Measurements from ENCODE around the gene NBPF11. TPM values are rescaled to one million over a fixed set of nuclear protein-coding genes. Genes with fewer than 3 reads are reported as not detected.
"Not testable (repeated sequence)": the region's sequence is repeated elsewhere in the genome, so short reads cannot be mapped to it uniquely, and the experiment has no call there.

NBPF11 gene
- total RNA-seq, 1 experiment from 2014 or later = 14.1 TPM

DNA sequence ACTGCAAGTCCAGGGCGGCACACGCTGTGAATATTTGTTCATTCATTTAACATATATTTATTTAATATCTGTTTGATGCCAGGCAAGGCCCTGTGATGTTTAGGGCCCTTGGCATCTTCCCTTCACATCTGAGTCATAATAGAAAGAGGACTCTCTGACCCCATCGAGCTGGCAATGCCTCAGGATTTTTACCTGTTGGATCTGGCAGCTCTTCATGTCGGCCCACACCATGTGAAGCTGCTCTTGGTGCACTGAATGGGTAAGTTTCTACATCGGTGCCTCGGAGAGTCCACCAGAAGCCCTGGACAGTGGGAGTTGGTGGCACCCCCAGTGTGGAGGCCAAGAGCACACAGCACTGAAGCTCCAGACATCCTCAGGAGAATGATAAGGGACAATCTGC lies 8.9 kb downstream of the NBPF11 start:
- H3K9me3 ChIP-seq (ENCODE audit: low read depth, low read length, poor library complexity, severe bottlenecking); H3K27me3 ChIP-seq (replicated peaks; ENCODE audit: insufficient read depth, low read depth, low read length, poor library complexity); BruUV-seq (replicated peaks); H3K27ac ChIP-seq (ENCODE audit: low read depth, low read length, poor library complexity, severe bottlenecking); CTCF ChIA-PET; H3K4me1 ChIP-seq (ENCODE audit: insufficient read depth, low read length, poor library complexity, severe bottlenecking); H3K36me3 ChIP-seq (ENCODE audit: insufficient read depth, low read length, poor library complexity, severe bottlenecking); intact Hi-C loops (cut with micrococcal nuclease; ENCODE audit: unreplicated experiment); H3K4me3 ChIP-seq (ENCODE audit: low read depth, low read length, poor library complexity, severe bottlenecking); POLR2A ChIA-PET (ENCODE audit: low non-redundant PET); DNase-seq (ENCODE audit: low spot score): not testable (repeated sequence)

DNA sequence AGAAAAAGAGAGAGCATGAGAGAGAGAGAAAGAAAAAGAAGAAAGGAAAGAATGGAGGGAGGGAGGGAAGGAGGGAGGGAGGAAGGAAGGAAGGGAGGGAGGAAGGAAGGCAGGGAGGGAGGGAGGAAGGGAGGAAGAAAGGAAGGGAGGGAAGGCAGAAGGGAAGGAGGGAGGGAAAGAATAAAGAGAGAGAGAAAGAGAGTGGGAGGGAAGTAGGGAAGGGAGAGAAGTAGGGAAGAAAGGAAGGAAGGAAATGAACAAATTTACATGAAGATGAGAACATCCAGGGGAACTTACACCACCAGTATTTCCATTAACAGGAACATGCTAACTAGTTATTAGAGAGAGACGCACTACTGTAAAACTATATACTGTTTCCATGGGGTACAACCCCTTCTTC lies 10.1 kb downstream of the NBPF11 start:
- H3K4me3 ChIP-seq (ENCODE audit: low read depth, low read length, poor library complexity, severe bottlenecking); DNase-seq (ENCODE audit: low spot score); H3K36me3 ChIP-seq (ENCODE audit: insufficient read depth, low read length, poor library complexity, severe bottlenecking); H3K27me3 ChIP-seq (replicated peaks; ENCODE audit: insufficient read depth, low read depth, low read length, poor library complexity); H3K4me1 ChIP-seq (ENCODE audit: insufficient read depth, low read length, poor library complexity, severe bottlenecking); H3K9me3 ChIP-seq (ENCODE audit: low read depth, low read length, poor library complexity, severe bottlenecking); CTCF ChIA-PET; intact Hi-C loops (cut with micrococcal nuclease; ENCODE audit: unreplicated experiment); BruUV-seq (replicated peaks); H3K27ac ChIP-seq (ENCODE audit: low read depth, low read length, poor library complexity, severe bottlenecking); POLR2A ChIA-PET (ENCODE audit: low non-redundant PET): not testable (repeated sequence)

DNA sequence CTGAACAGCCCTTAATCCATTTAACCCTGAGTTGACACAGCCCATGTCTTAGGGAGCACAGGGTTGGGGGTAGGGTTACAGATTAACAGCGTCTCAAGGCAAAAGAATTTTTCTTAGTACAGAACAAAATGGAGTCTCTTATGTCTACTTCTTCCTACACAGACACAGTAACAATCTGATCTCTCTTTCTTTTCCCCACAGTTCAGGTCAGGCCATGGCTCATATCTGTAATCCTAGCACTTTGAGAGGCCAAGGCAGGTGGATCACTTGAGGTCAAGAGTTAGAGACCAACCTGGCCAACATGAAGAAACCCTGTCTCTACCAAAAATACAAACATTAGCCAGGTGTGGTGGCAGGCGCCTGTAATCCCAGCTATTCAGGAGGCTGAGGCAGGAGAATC lies 13.5 kb downstream of the NBPF11 start:
- H3K4me1 ChIP-seq (ENCODE audit: insufficient read depth, low read length, poor library complexity, severe bottlenecking); H3K27ac ChIP-seq (ENCODE audit: low read depth, low read length, poor library complexity, severe bottlenecking); DNase-seq (ENCODE audit: low spot score); intact Hi-C loops (cut with micrococcal nuclease; ENCODE audit: unreplicated experiment); H3K36me3 ChIP-seq (ENCODE audit: insufficient read depth, low read length, poor library complexity, severe bottlenecking); POLR2A ChIA-PET (ENCODE audit: low non-redundant PET); BruUV-seq (replicated peaks); H3K9me3 ChIP-seq (ENCODE audit: low read depth, low read length, poor library complexity, severe bottlenecking); CTCF ChIA-PET; H3K4me3 ChIP-seq (ENCODE audit: low read depth, low read length, poor library complexity, severe bottlenecking); H3K27me3 ChIP-seq (replicated peaks; ENCODE audit: insufficient read depth, low read depth, low read length, poor library complexity): not testable (repeated sequence)

DNA sequence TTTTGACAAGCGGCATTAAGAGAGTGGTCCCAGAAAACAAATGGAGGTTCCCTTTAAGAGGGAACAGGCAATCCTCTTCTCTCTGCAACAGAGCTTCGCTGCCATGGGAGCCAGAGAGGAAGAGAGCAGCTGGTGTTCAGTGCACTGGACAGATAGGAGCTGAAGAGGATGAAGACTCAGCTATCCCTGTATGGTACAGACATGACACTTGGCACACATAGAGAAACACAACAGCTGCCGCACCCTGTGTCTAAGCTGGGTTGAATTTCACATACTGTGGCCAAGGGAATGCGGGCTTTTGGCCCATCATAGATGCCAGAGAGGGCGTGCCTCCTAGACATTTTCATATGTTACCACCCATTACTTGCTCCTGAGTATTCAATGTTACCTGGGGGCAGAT lies 29.7 kb downstream of the NBPF11 start:
- CTCF ChIA-PET; H3K27me3 ChIP-seq (replicated peaks; ENCODE audit: insufficient read depth, low read depth, low read length, poor library complexity); H3K36me3 ChIP-seq (ENCODE audit: insufficient read depth, low read length, poor library complexity, severe bottlenecking); BruUV-seq (replicated peaks); intact Hi-C loops (cut with micrococcal nuclease; ENCODE audit: unreplicated experiment); DNase-seq (ENCODE audit: low spot score); H3K27ac ChIP-seq (ENCODE audit: low read depth, low read length, poor library complexity, severe bottlenecking); H3K9me3 ChIP-seq (ENCODE audit: low read depth, low read length, poor library complexity, severe bottlenecking); H3K4me1 ChIP-seq (ENCODE audit: insufficient read depth, low read length, poor library complexity, severe bottlenecking); POLR2A ChIA-PET (ENCODE audit: low non-redundant PET); H3K4me3 ChIP-seq (ENCODE audit: low read depth, low read length, poor library complexity, severe bottlenecking): not testable (repeated sequence)

DNA sequence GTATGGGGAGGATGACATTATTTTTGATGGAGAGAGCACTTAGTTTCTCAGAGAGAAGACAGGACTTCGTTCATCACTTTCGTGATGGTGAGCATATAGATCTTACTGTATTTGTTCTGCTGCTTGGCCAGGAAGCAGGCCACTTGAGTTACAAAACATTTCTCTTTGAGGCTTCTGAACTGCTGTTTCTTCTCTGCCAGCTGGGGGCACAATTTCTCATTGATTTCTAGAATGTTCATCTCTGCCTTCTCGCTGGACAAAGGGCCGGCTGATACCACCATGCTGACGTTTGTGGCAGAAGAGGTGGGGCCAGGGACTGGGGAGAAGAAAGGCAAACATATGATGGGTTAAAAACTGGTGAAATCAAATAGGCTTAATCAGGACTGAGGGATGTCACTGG lies 31.7 kb downstream of the NBPF11 start:
- H3K4me1 ChIP-seq (ENCODE audit: insufficient read depth, low read length, poor library complexity, severe bottlenecking); H3K27me3 ChIP-seq (replicated peaks; ENCODE audit: insufficient read depth, low read depth, low read length, poor library complexity); H3K4me3 ChIP-seq (ENCODE audit: low read depth, low read length, poor library complexity, severe bottlenecking); intact Hi-C loops (cut with micrococcal nuclease; ENCODE audit: unreplicated experiment); H3K9me3 ChIP-seq (ENCODE audit: low read depth, low read length, poor library complexity, severe bottlenecking); POLR2A ChIA-PET (ENCODE audit: low non-redundant PET); BruUV-seq (replicated peaks); H3K36me3 ChIP-seq (ENCODE audit: insufficient read depth, low read length, poor library complexity, severe bottlenecking); H3K27ac ChIP-seq (ENCODE audit: low read depth, low read length, poor library complexity, severe bottlenecking); CTCF ChIA-PET: not testable (repeated sequence)
- DNase-seq (ENCODE audit: low spot score) = peak; percentile 4
- TF ChIP-seq, protein P1, sequence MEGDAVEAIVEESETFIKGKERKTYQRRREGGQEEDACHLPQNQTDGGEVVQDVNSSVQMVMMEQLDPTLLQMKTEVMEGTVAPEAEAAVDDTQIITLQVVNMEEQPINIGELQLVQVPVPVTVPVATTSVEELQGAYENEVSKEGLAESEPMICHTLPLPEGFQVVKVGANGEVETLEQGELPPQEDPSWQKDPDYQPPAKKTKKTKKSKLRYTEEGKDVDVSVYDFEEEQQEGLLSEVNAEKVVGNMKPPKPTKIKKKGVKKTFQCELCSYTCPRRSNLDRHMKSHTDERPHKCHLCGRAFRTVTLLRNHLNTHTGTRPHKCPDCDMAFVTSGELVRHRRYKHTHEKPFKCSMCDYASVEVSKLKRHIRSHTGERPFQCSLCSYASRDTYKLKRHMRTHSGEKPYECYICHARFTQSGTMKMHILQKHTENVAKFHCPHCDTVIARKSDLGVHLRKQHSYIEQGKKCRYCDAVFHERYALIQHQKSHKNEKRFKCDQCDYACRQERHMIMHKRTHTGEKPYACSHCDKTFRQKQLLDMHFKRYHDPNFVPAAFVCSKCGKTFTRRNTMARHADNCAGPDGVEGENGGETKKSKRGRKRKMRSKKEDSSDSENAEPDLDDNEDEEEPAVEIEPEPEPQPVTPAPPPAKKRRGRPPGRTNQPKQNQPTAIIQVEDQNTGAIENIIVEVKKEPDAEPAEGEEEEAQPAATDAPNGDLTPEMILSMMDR (conservative IDR thresholded peaks at IDR 0.05; ENCODE audit: low read depth, low read length) = 0 out of 2 replicates have a peak, but pooled peaks have one; percentile 19

DNA sequence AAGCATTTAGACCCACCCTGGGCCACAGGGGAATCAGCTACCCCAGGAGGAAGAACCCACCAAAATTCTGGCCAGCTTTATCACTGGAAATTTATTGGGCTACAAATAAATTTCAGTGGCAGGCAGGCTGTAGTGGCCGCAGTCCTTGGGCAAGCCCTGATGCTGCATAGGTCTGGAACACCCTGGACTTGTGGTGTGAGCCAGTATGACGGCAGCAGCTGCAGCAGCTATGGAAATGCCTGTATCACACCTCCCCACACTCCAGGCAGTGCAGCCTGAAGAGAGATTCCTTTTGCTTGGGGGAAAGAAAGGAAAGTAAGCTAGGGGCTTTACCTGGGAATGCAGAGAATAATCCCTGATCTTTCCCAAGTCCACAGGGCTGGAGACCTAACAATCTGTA lies 56.3 kb downstream of the NBPF11 start:
- intact Hi-C loops (cut with micrococcal nuclease; ENCODE audit: unreplicated experiment); DNase-seq (ENCODE audit: low spot score); CTCF ChIA-PET; H3K4me1 ChIP-seq (ENCODE audit: insufficient read depth, low read length, poor library complexity, severe bottlenecking); BruUV-seq (replicated peaks); H3K4me3 ChIP-seq (ENCODE audit: low read depth, low read length, poor library complexity, severe bottlenecking); H3K9me3 ChIP-seq (ENCODE audit: low read depth, low read length, poor library complexity, severe bottlenecking); H3K27me3 ChIP-seq (replicated peaks; ENCODE audit: insufficient read depth, low read depth, low read length, poor library complexity); H3K36me3 ChIP-seq (ENCODE audit: insufficient read depth, low read length, poor library complexity, severe bottlenecking); POLR2A ChIA-PET (ENCODE audit: low non-redundant PET); H3K27ac ChIP-seq (ENCODE audit: low read depth, low read length, poor library complexity, severe bottlenecking): not testable (repeated sequence)

DNA sequence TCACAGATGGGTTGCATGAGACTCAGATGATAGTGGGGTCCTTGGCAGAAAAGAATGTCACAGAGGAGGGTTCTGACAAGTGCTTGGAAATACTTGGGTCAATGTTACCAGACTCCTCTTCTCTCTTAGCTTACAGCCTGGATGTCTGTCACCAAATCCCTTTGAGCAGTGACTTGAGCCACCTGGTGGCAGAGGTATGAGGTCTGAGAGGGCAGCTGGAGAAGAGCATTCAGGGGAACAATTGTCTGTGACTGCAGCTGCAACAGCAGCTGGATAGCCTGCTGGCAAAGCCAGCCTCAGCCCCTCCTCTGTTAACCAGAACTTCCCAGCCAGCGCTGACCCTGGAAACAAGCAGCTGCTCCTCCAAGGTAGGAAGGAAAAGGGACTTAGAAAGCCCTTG lies 65.9 kb downstream of the NBPF11 start:
- H3K4me3 ChIP-seq (ENCODE audit: low read depth, low read length, poor library complexity, severe bottlenecking); H3K36me3 ChIP-seq (ENCODE audit: insufficient read depth, low read length, poor library complexity, severe bottlenecking); H3K27ac ChIP-seq (ENCODE audit: low read depth, low read length, poor library complexity, severe bottlenecking); BruUV-seq (replicated peaks); CTCF ChIA-PET; intact Hi-C loops (cut with micrococcal nuclease; ENCODE audit: unreplicated experiment); H3K4me1 ChIP-seq (ENCODE audit: insufficient read depth, low read length, poor library complexity, severe bottlenecking); H3K27me3 ChIP-seq (replicated peaks; ENCODE audit: insufficient read depth, low read depth, low read length, poor library complexity); H3K9me3 ChIP-seq (ENCODE audit: low read depth, low read length, poor library complexity, severe bottlenecking); POLR2A ChIA-PET (ENCODE audit: low non-redundant PET); DNase-seq (ENCODE audit: low spot score): not testable (repeated sequence)
